ENCODE measurements around the gene MAL. TPM values are rescaled to one million over a fixed set of nuclear protein-coding genes. Genes with fewer than 3 reads are reported as not detected.

The MAL gene
- total RNA-seq, 2 donors from 2014 or later, result not detected

DNA sequence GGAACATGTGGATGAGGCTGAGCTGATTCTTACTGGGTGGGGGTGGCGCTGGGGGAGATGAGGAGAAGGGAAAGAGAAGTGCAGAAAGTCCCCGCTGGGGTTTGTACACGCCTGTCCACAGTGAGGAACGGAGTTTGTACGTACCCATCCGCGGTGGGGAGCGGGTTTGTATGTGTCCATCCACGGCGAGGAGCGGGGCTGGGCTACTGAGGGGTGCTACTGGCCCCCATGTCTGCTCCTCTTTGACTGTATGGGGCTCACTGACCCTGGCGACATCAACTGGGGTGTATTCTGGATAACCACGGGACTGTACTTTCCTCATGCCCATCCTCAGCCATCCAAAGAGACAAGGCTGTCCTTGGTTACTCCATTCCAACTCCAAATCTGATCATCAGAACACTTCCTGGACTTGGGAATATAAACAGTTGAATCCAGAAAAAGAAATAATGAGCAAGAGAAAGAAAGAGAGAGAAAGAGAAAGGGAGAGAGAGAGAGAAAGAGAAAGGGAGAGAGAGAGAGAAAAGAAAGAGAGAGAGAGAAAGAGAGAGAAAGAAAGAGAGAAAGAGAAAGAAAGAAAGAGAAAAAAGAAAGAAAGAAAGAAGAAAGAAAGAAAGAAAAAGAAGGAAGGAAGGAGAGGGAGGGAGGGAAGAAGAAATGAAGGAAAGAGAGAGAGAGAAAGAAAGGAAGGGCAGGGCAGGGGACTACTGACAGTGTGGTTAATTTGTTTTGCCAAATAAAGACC, 21.0 kb downstream of the MAL start:
- Histone ChIP-seq H3K4me3 (no peak overlapping the region), H3K27me3 (replicated peaks; ENCODE audit: insufficient read depth) (no peaks in the 10 kb centered on the region), H3K4me1 (ENCODE audit: control insufficient read depth in 1 of 2, low read depth in 2 of 2) (peaks cover 0 to 8% of the 10 kb centered on the region in 2 donors), H3K9me3 (no peaks in the 10 kb centered on the region), H3K36me3 (no peaks in the 10 kb centered on the region), H3K27ac (no peak overlapping the region)
- ATAC-seq (ENCODE audit: insufficient number of reproducible peaks, low FRiP score, low read depth), result no peak
- TF ChIP-seq, protein P1, sequence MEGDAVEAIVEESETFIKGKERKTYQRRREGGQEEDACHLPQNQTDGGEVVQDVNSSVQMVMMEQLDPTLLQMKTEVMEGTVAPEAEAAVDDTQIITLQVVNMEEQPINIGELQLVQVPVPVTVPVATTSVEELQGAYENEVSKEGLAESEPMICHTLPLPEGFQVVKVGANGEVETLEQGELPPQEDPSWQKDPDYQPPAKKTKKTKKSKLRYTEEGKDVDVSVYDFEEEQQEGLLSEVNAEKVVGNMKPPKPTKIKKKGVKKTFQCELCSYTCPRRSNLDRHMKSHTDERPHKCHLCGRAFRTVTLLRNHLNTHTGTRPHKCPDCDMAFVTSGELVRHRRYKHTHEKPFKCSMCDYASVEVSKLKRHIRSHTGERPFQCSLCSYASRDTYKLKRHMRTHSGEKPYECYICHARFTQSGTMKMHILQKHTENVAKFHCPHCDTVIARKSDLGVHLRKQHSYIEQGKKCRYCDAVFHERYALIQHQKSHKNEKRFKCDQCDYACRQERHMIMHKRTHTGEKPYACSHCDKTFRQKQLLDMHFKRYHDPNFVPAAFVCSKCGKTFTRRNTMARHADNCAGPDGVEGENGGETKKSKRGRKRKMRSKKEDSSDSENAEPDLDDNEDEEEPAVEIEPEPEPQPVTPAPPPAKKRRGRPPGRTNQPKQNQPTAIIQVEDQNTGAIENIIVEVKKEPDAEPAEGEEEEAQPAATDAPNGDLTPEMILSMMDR (IDR thresholded peaks at IDR 0.05), result no peak
- no peak for DNase-seq (ENCODE audit: low spot score)

DNA sequence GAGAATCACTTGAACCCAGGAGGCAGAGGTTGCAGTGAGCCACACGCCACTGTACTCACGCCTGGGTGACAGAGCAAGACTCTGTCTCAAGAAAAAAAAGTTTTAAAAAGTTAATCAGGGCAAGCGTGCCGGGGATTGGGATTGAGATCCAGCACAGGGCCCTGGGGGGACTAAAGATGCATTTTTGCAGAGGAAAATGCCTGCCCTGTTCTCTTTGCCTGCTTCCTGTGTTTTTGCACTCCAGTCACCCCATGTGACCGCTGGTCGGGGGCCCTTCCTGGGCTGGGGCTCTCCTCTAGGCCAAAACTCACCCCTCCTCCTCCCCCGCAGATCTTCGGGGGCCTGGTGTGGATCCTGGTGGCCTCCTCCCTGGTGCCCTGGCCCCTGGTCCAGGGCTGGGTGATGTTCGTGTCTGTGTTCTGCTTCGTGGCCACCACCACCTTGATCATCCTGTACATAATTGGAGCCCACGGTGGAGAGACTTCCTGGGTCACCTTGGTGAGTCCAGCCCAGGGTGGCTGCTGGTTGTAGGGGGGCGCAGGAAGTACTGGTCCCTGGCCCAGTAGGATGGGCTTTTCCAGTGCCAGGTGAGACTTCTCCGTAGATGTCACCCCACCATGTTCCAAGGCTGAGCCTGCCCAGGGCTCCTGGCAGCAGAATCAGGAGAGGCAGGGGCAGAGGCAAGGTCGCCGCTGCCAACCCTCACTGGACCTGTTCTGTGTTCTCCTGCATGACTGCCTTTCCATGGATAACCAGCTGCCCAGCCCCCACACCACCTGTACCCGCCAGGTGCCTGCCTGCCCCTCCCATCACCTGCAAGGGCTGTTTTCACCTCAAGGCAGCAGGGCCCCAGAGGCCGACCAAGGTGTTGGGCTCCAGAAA, 22.4 kb downstream of the MAL start:
- Histone ChIP-seq H3K36me3 (no peaks in the 10 kb centered on the region), H3K4me3 (no peak overlapping the region), H3K27me3 (replicated peaks; ENCODE audit: insufficient read depth) (no peaks in the 10 kb centered on the region), H3K9me3 (no peaks in the 10 kb centered on the region), H3K4me1 (ENCODE audit: control insufficient read depth in 1 of 2, low read depth in 2 of 2) (peaks cover 0 to 8% of the 10 kb centered on the region in 2 donors), H3K27ac (no peak overlapping the region)
- TF ChIP-seq, protein P1 (IDR thresholded peaks at IDR 0.05), result no peak
- no peak for DNase-seq (ENCODE audit: low spot score)
- ATAC-seq (ENCODE audit: insufficient number of reproducible peaks, low FRiP score, low read depth), result no peak

- no peak for ATAC-seq (ENCODE audit: insufficient number of reproducible peaks, low FRiP score, low read depth)
- Histone ChIP-seq H3K4me3 (no peak overlapping the region), H3K9me3 (no peaks in the 10 kb centered on the region), H3K27ac (no peak overlapping the region), H3K36me3 (no peaks in the 10 kb centered on the region), H3K4me1 (ENCODE audit: control insufficient read depth in 1 of 2, low read depth in 2 of 2) (no peaks in the 10 kb centered on the region), H3K27me3 (replicated peaks; ENCODE audit: insufficient read depth) (no peaks in the 10 kb centered on the region)
- DNase-seq (ENCODE audit: low spot score), result no peak
- TF ChIP-seq, protein P1 (IDR thresholded peaks at IDR 0.05), result no peak
These were observed 23.5 kb downstream of the MAL start for GRCh38 chr2:95048825-95049682.

- Histone ChIP-seq H3K27ac (no peak overlapping the region), H3K4me1 (ENCODE audit: control insufficient read depth in 1 of 2, low read depth in 2 of 2) (no peaks in the 10 kb centered on the region), H3K36me3 (no peaks in the 10 kb centered on the region), H3K27me3 (replicated peaks; ENCODE audit: insufficient read depth) (no peaks in the 10 kb centered on the region), H3K4me3 (no peak overlapping the region), H3K9me3 (no peaks in the 10 kb centered on the region)
- ATAC-seq (ENCODE audit: insufficient number of reproducible peaks, low FRiP score, low read depth), result no peak
- DNase-seq (ENCODE audit: low spot score), result no peak
- TF ChIP-seq, protein P1 (IDR thresholded peaks at IDR 0.05), result no peak
These were observed 24.1 kb downstream of the MAL start for GRCh38 chr2:95049683-95049955.

GRCh38 chr2:95049961-95050360, 24.5 kb downstream of the MAL start:
- TF ChIP-seq, protein P1 (IDR thresholded peaks at IDR 0.05), result no peak
- no peak for ATAC-seq (ENCODE audit: insufficient number of reproducible peaks, low FRiP score, low read depth)
- H3K36me3 ChIP-seq, result no peaks in the 10 kb centered on the region
- DNase-seq (ENCODE audit: low spot score), result no peak
- no peak overlapping the region for H3K4me3 ChIP-seq
- H3K4me1 ChIP-seq (ENCODE audit: control insufficient read depth in 1 of 2, low read depth in 2 of 2), result no peaks in the 10 kb centered on the region
- H3K27me3 ChIP-seq (replicated peaks; ENCODE audit: insufficient read depth), result no peaks in the 10 kb centered on the region
- no peak overlapping the region for H3K27ac ChIP-seq
- H3K9me3 ChIP-seq, result no peaks in the 10 kb centered on the region

Data from thoracic aorta (tissue), 2 donors.